AG04449 (cell line): ENCODE measurements around the gene NISCH.

Experiments used
- CTCF ChIA-PET: fragments of 350-600 bp; formaldehyde crosslinking; extraction: SDS; loops from one replicate; lab custom pipeline; 2021; ENCODE audit warnings: antibody characterized with exemption; lab: Yijun Ruan, JAX
- POLR2A ChIA-PET: fragments of 400-600, 350-600 bp; formaldehyde crosslinking; extraction: SDS; loops from one replicate; lab custom pipeline; 2020; ENCODE audit warnings: antibody characterized with exemption, inconsistent platforms; lab: Yijun Ruan, JAX
- DNase-seq: peaks from one replicate; pipeline ENCODE4 v3.0.0-alpha.2; 2010; ENCODE audit warnings: low read depth, low spot score
- H3K4me3 ChIP-seq: 2 replicates; pipeline ENCODE4 v1.5.1; 2011; ENCODE audit warnings: low read depth, mild to moderate bottlenecking, control low read depth, low read length
- CTCF ChIP-seq: IDR thresholded peaks from one replicate; pipeline ENCODE4 v1.5.1; 2011; ENCODE audit warnings: mild to moderate bottlenecking, moderate library complexity, low read length, control low read depth, inconsistent platforms; ENCODE audit not compliant: insufficient read depth; ENCODE audit errors: missing control alignments

The NISCH gene

GRCh38 chr3:52494886-52495495, 39.6 kb downstream of the NISCH start, which contains the start of gene STAB1:
TSS of gene STAB1 (plus strand) at chr3:52495338. CDS start at chr3:52495414, 76 bp downstream.
- H3K4me3 ChIP-seq: no peak within 1 kb of the TSS
- ChIA-PET CTCF (interaction anchor here (0.7 to 1.1 kb wide), 3 partner anchors 25 to 48 kb away, joined by 3 read pairs; no protein-coding TSS in a partner anchor), POLR2A (no interaction called here)
- TF ChIP-seq CTCF: no peak
- DNase-seq: no peak

GRCh38 chr3:52495777-52496602, 40.6 kb downstream of the NISCH start:
- no peak for DNase-seq
- ChIA-PET POLR2A (interaction anchor here (0.9 kb wide), 1 partner anchor 27 kb away, joined by 3 read pairs; no protein-coding TSS in a partner anchor), CTCF (interaction anchor here (0.7 to 1.0 kb wide), 2 partner anchors 26 to 49 kb away, joined by 3 read pairs; no protein-coding TSS in a partner anchor)
- no peak overlapping the region for H3K4me3 ChIP-seq
- no peak for TF ChIP-seq CTCF

GRCh38 chr3:52498137-52499054, 43.0 kb downstream of the NISCH start:
- H3K4me3 ChIP-seq: no peak overlapping the region
- no peak for TF ChIP-seq CTCF
- CTCF ChIA-PET: interaction anchor here (0.9 kb wide), 1 partner anchor 28 kb away, joined by 3 read pairs; no protein-coding TSS in a partner anchor
- no peak for DNase-seq
- POLR2A ChIA-PET: interaction anchor here (0.6 to 1.0 kb wide), 5 partner anchors 8 to 35 kb away, joined by 3 to 5 read pairs (median 4); no protein-coding TSS in a partner anchor

- no peak overlapping the region for H3K4me3 ChIP-seq
- TF ChIP-seq CTCF: no peak
- ChIA-PET POLR2A (interaction anchor here (0.8 kb wide), 1 partner anchor 20 kb away, joined by 4 read pairs; no protein-coding TSS in a partner anchor), CTCF (no interaction called here)
- DNase-seq: no peak
Measured at GRCh38 chr3:52501046-52501445, 45.6 kb downstream of the NISCH start.

GRCh38 chr3:52502001-52502400, 46.6 kb downstream of the NISCH start:
- no peak for DNase-seq
- no peak overlapping the region for H3K4me3 ChIP-seq
- ChIA-PET POLR2A (no interaction called here), CTCF (no interaction called here)
- no peak for TF ChIP-seq CTCF
